Fibroblast of skin of left quadriceps (primary cell): ENCODE results near the gene RCBTB2.
"Not testable (repeated sequence)": the region's sequence is repeated elsewhere in the genome, so short reads cannot be mapped to it uniquely, and the experiment has no call there.

Experiments used
- DNase-seq, 2 experiments: peaks; one replicate each; pipeline ENCODE4 v3.0.0-alpha.2; 2013; ENCODE audit warnings: low read depth in 2 of 2

The RCBTB2 gene

GRCh38 chr13:48532506-48533499 is at the start of gene RCBTB2:
TSS of gene RCBTB2 (minus strand) at chr13:48533080. CDS start at chr13:48521939, 11,141 bp downstream.
- peak; percentile 95 for DNase-seq

- DNase-seq: no peak
Measured at GRCh38 chr13:48582084-48582483, 49.2 kb upstream of the RCBTB2 start.

GRCh38 chr13:48580896-48581295 is 48.0 kb upstream of the RCBTB2 start:
- no peak for DNase-seq

- peak in 1 of 2 experiments; percentile 28 for DNase-seq
Measured at GRCh38 chr13:48580185-48580803, 47.4 kb upstream of the RCBTB2 start.

- DNase-seq: not testable (repeated sequence)
Measured at GRCh38 chr13:48579919-48580180, 47.0 kb upstream of the RCBTB2 start.

- DNase-seq: no peak
Measured at GRCh38 chr13:48579165-48579918, 46.5 kb upstream of the RCBTB2 start.

- DNase-seq: no peak
Measured at GRCh38 chr13:48578516-48579164, 45.8 kb upstream of the RCBTB2 start.

- no peak for DNase-seq
Measured at GRCh38 chr13:48576448-48577010, 43.6 kb upstream of the RCBTB2 start.

- DNase-seq: no peak
Measured at GRCh38 chr13:48575031-48575430, 42.2 kb upstream of the RCBTB2 start.

GRCh38 chr13:48574041-48574796 is 41.3 kb upstream of the RCBTB2 start:
- DNase-seq: no peak

- DNase-seq: no peak
Measured at GRCh38 chr13:48573213-48574007, 40.5 kb upstream of the RCBTB2 start.

GRCh38 chr13:48571126-48571913 is 38.4 kb upstream of the RCBTB2 start:
- DNase-seq: peak; percentile 60 to 64

GRCh38 chr13:48570216-48570828 is 37.4 kb upstream of the RCBTB2 start:
- no peak for DNase-seq

GRCh38 chr13:48569104-48569666 is 36.3 kb upstream of the RCBTB2 start:
- DNase-seq: no peak

- no peak for DNase-seq
Measured at GRCh38 chr13:48568370-48569103, 35.7 kb upstream of the RCBTB2 start.

- DNase-seq: no peak
Measured at GRCh38 chr13:48567515-48568369, 34.9 kb upstream of the RCBTB2 start.

- no peak for DNase-seq
Measured at GRCh38 chr13:48564056-48564455, 31.2 kb upstream of the RCBTB2 start.
